CD14-positive monocyte (primary cell): ENCODE measurements around the gene ZBTB6. TPM values are rescaled to one million over a fixed set of nuclear protein-coding genes. Genes with fewer than 3 reads are reported as not detected.

ENCODE experiments used
- DNase-seq, 3 donors: peaks; one replicate each; pipeline ENCODE4 v3.0.0-alpha.2; 2011 to 2022
- H2AFZ ChIP-seq: 2 replicates; pipeline ENCODE4 v1.6.0; 2012; ENCODE audit warnings: mild to moderate bottlenecking, low read depth, low read length, inconsistent platforms; ENCODE audit not compliant: insufficient read depth, poor library complexity, severe bottlenecking
- H3K27ac ChIP-seq, 2 donors: 1 replicate in 1 of 2; 2 replicates in 1 of 2; pipeline ENCODE4 v1.5.1; 2012 to 2013; ENCODE audit warnings: low read length in 2 of 2, control low read depth in 1 of 2, inconsistent platforms in 1 of 2, low read depth in 1 of 2, mild to moderate bottlenecking in 1 of 2
- H3K27me3 ChIP-seq, 2 donors: one replicate each; pipeline versions ENCODE4 v1.6.0 to v1.6.1; 2011 to 2013; ENCODE audit warnings: low read length in 2 of 2; ENCODE audit not compliant: control insufficient read depth in 2 of 2, insufficient read depth in 2 of 2
- H3K36me3 ChIP-seq, 2 donors: replicated peaks in 1 of 2; 1 replicate in 1 of 2; 2 replicates in 1 of 2; pipeline versions ENCODE4 v1.5.1 to v1.6.1; 2012 to 2013; ENCODE audit warnings: low read length in 2 of 2, control low read depth in 1 of 2, inconsistent platforms in 1 of 2, mild to moderate bottlenecking in 1 of 2; ENCODE audit not compliant: insufficient read depth in 2 of 2, control insufficient read depth in 1 of 2
- H3K4me1 ChIP-seq, 2 donors: 1 replicate in 1 of 2; 2 replicates in 1 of 2; pipeline versions ENCODE4 v1.5.1 to v1.6.1; 2012 to 2013; ENCODE audit warnings: low read length in 2 of 2, control low read depth in 1 of 2, inconsistent platforms in 1 of 2, mild to moderate bottlenecking in 1 of 2, moderate library complexity in 1 of 2; ENCODE audit not compliant: insufficient read depth in 2 of 2, control insufficient read depth in 1 of 2
- H3K4me2 ChIP-seq: replicated peaks from 2 replicates; pipeline ENCODE3; 2012; ENCODE audit warnings: low read length, moderate library complexity, mild to moderate bottlenecking; ENCODE audit not compliant: poor library complexity, severe bottlenecking; ENCODE audit errors: extremely low read depth
- H3K4me3 ChIP-seq, 3 experiments: fragments of 200-600 bp in 1 of 3; sonication (generic) in 1 of 3; replicated peaks in 1 of 3; 1 replicate in 2 of 3; 2 replicates in 1 of 3; pipeline ENCODE4 v1.5.1; 2011 to 2013; ENCODE audit warnings: low read length in 3 of 3, mild to moderate bottlenecking in 3 of 3, control low read depth in 2 of 3, low read depth in 2 of 3, inconsistent platforms in 1 of 3, moderate library complexity in 1 of 3
- H3K79me2 ChIP-seq: 2 replicates; pipeline ENCODE4 v1.6.0; 2012; ENCODE audit warnings: mild to moderate bottlenecking, control low read depth, inconsistent platforms, low read length, moderate library complexity; ENCODE audit not compliant: insufficient read depth
- H3K9ac ChIP-seq: 2 replicates; pipeline ENCODE4 v1.6.0; 2017; ENCODE audit warnings: low read length, mild to moderate bottlenecking; ENCODE audit not compliant: insufficient read depth, poor library complexity, severe bottlenecking
- H3K9me3 ChIP-seq, 2 donors: replicated peaks in 1 of 2; 1 replicate in 1 of 2; 2 replicates in 1 of 2; pipeline versions ENCODE4 v1.5.1 to v1.6.1; 2012 to 2013; ENCODE audit warnings: low read length in 2 of 2, control low read depth in 1 of 2; ENCODE audit not compliant: control insufficient read depth in 1 of 2, insufficient read depth in 1 of 2
- H4K20me1 ChIP-seq: 2 replicates; pipeline ENCODE4 v1.6.0; 2012; ENCODE audit warnings: mild to moderate bottlenecking, low read length, control low read depth, moderate library complexity; ENCODE audit not compliant: insufficient read depth
- H3K27ac Mint-ChIP-seq, 7 donors: one replicate each; pipeline ENCODE4 v1.8.0; 2020; ENCODE audit warnings: mild to moderate bottlenecking in 7 of 7, mixed read lengths in 7 of 7, moderate library complexity in 6 of 7, inconsistent platforms in 2 of 7
- H3K27me3 Mint-ChIP-seq, 3 donors: one replicate each; pipeline ENCODE4 v1.8.0; 2021 to 2022; ENCODE audit warnings: low read depth in 3 of 3, mild to moderate bottlenecking in 3 of 3, mixed read lengths in 3 of 3, moderate library complexity in 3 of 3, inconsistent platforms in 1 of 3
- H3K36me3 Mint-ChIP-seq, 2 donors: one replicate each; pipeline ENCODE4 v1.8.0; 2020; ENCODE audit warnings: mixed read lengths in 2 of 2, inconsistent platforms in 1 of 2, mild to moderate bottlenecking in 1 of 2
- H3K4me1 Mint-ChIP-seq: one replicate; pipeline ENCODE4 v1.8.0; 2020; ENCODE audit warnings: mild to moderate bottlenecking, mixed read lengths
- H3K4me3 Mint-ChIP-seq, 2 donors: one replicate each; pipeline ENCODE4 v1.8.0; 2020; ENCODE audit warnings: mild to moderate bottlenecking in 2 of 2, mixed read lengths in 2 of 2, moderate library complexity in 1 of 2
- H3K9me3 Mint-ChIP-seq, 7 donors: one replicate each; pipeline ENCODE4 v1.8.0; 2020 to 2022; ENCODE audit warnings: mixed read lengths in 7 of 7, mild to moderate bottlenecking in 6 of 7, moderate library complexity in 6 of 7, inconsistent platforms in 2 of 7
- CTCF ChIP-seq: fragments of 200-600 bp; IDR thresholded peaks from one replicate; pipeline ENCODE4 v1.8.0; 2022; ENCODE audit warnings: antibody characterized with exemption, mild to moderate bottlenecking
- intact Hi-C, 2 donors: fragments of 100-400 bp; cut with micrococcal nuclease; formaldehyde crosslinking; loops; one replicate each; pipeline versions ENCODE4 v1.15.0 to v1.15.1; 2023
- polyA plus RNA-seq, 3 donors: library from polyadenylated mRNA; depleted of rRNA in 1 of 3; unstranded in 2 of 3; stranded (reverse) in 1 of 3; fragments of 300-500 nt in 2 of 3; fragments of >200 nt in 1 of 3; fragmentation: Illumina TruSeq in 2 of 3; gene quantifications; 1 replicate in 2 of 3; 2 replicates in 1 of 3; pipeline ENCODE4 v1.2.3, GENCODE V29; 2012 to 2021

Gene ZBTB6
- polyA plus RNA-seq, 3 donors: 0.64 to 1.7 (median 1.5) TPM

- no peak overlapping the region for H3K4me3 ChIP-seq
- peaks cover 10% of the 10 kb centered on the region in 2 donors for H3K4me1 ChIP-seq
- Mint-ChIP-seq H3K4me3 (no peak overlapping the region), H3K36me3 (peaks cover 28 to 38% of the 10 kb centered on the region in 2 donors), H3K27ac (no peak overlapping the region), H3K4me1 (peaks cover 16% of the 10 kb centered on the region), H3K27me3 (peaks cover 0 to 1% (median 0%) of the 10 kb centered on the region in 3 donors), H3K9me3 (peaks cover 0 to 6% (median 0%) of the 10 kb centered on the region in 7 donors)
- peak overlapping the region in 1 of 2 donors; percentile 16 for H3K27ac ChIP-seq
- peaks cover 59% of the 10 kb centered on the region for H3K79me2 ChIP-seq
- peaks cover 50% of the 10 kb centered on the region for H4K20me1 ChIP-seq
- no peak overlapping the region for H3K4me2 ChIP-seq
- intact Hi-C loops: no loop called here
- DNase-seq: no peak
- no peaks in the 10 kb centered on the region for H3K27me3 ChIP-seq
- H3K9me3 ChIP-seq: no peaks in the 10 kb centered on the region
- H2AFZ ChIP-seq: no peak overlapping the region
- H3K9ac ChIP-seq: no peak overlapping the region
- no peak for TF ChIP-seq CTCF
- H3K36me3 ChIP-seq: peaks cover 23 to 31% of the 10 kb centered on the region in 2 donors
Measured at GRCh38 chr9:122955961-122956360, 42.8 kb upstream of the ZBTB6 start.

- H3K9ac ChIP-seq: no peak overlapping the region
Measured at GRCh38 chr9:122954253-122954691, 41.1 kb upstream of the ZBTB6 start.

More at GRCh38 chr9:122954253-122954691, 41.1 kb upstream of the ZBTB6 start:
- intact Hi-C loops: no loop called here
- DNase-seq: no peak
- H3K4me1 Mint-ChIP-seq: peaks cover 25% of the 10 kb centered on the region
- H3K27me3 ChIP-seq: no peaks in the 10 kb centered on the region
- H3K4me1 ChIP-seq: peaks cover 10% of the 10 kb centered on the region in 2 donors
- H3K27me3 Mint-ChIP-seq: no peaks in the 10 kb centered on the region
- peak overlapping the region in 1 of 2 donors; percentile 28 for H3K27ac ChIP-seq
- H3K27ac Mint-ChIP-seq: no peak overlapping the region
- H3K4me3 ChIP-seq: no peak overlapping the region
- H3K36me3 Mint-ChIP-seq: peaks cover 12 to 22% of the 10 kb centered on the region in 2 donors
- no peak overlapping the region for H3K4me3 Mint-ChIP-seq
- H2AFZ ChIP-seq: no peak overlapping the region
- peaks cover 0 to 3% (median 0%) of the 10 kb centered on the region in 7 donors for H3K9me3 Mint-ChIP-seq
- H3K4me2 ChIP-seq: no peak overlapping the region
- TF ChIP-seq CTCF: no peak
- no peaks in the 10 kb centered on the region for H3K9me3 ChIP-seq
- peaks cover 75% of the 10 kb centered on the region for H3K79me2 ChIP-seq
- peaks cover 65% of the 10 kb centered on the region for H4K20me1 ChIP-seq
- peaks cover 9 to 14% of the 10 kb centered on the region in 2 donors for H3K36me3 ChIP-seq
